ENCODE results near the gene TRRAP.

DNA sequence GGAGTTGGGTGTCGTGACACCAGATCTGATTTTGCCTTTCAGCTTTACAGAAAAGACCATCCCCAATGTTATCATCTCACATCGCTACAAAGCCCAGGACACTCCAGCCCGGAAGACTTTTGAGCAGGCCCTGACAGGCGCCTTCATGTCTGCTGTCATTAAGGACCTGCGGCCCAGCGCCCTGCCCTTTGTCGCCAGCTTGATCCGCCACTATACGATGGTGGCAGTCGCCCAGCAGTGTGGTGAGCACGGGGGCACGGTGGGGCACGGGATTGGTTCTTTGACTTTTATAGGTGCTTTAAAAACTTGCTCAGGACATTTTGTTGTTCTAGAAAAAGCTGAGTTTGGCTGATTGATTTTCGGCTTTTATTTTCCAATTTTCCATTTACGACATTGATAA lies 48.8 kb downstream of the TRRAP start:
- TF ChIP-seq, protein P1, sequence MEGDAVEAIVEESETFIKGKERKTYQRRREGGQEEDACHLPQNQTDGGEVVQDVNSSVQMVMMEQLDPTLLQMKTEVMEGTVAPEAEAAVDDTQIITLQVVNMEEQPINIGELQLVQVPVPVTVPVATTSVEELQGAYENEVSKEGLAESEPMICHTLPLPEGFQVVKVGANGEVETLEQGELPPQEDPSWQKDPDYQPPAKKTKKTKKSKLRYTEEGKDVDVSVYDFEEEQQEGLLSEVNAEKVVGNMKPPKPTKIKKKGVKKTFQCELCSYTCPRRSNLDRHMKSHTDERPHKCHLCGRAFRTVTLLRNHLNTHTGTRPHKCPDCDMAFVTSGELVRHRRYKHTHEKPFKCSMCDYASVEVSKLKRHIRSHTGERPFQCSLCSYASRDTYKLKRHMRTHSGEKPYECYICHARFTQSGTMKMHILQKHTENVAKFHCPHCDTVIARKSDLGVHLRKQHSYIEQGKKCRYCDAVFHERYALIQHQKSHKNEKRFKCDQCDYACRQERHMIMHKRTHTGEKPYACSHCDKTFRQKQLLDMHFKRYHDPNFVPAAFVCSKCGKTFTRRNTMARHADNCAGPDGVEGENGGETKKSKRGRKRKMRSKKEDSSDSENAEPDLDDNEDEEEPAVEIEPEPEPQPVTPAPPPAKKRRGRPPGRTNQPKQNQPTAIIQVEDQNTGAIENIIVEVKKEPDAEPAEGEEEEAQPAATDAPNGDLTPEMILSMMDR (IDR thresholded peaks at IDR 0.05) = no peak
- TF ChIP-seq POLR2AphosphoS5 (IDR thresholded peaks at IDR 0.05) (no peak), POLR2A (IDR thresholded peaks at IDR 0.05) (no peak)
